ENCODE data around the gene SLC30A3. TPM values are rescaled to one million over a fixed set of nuclear protein-coding genes. Genes with fewer than 3 reads are reported as not detected.
"Not testable (repeated sequence)": the region's sequence is repeated elsewhere in the genome, so short reads cannot be mapped to it uniquely, and the experiment has no call there.

SLC30A3 gene
- total RNA-seq, 4 donors from 2014 or later = 0.35 TPM; not detected in 3

DNA sequence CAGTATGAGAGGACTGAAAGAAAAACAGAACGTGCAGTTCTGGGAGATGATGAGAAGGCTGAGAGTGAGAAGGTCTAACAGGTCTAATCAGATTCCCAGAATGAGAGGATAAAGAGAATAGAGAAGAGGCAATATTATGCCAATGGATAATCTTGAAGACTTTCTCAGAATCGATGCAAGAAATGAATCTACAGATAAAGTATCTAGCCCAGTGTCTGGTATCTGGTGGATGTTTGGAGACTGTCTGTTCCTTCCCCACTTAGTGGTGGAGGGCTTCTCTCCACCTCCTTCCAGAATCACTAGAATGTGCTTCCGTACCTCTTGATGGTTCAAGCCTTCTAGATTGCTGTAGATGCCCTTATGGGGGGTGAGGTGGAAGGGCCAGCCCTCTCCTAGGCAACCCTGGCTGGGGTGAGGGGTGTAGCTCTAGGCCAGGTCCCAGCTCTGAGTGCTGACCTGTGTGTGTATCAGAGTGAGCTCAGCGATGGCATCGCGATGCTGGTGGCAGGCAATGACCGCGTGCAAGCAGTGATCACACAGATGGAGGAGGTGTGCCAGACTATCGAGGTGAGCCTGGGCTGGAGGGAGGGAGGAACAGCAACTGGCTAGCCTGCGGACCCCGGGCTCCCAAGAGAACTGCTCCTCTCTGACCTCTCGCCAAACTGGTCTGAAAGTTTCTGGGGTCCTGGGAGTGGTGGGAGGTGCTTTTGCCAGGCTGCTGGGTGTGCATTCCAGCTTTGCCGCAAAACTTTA is 41.8 kb upstream of the SLC30A3 start:
- Histone ChIP-seq H3K36me3 (peaks cover 0 to 4% (median 0%) of the 10 kb centered on the region in 3 donors), H3K4me1 (peaks cover 0 to 26% (median 9%) of the 10 kb centered on the region in 4 donors), H3K27me3 (peaks cover 0 to 25% of the 10 kb centered on the region in 2 donors), H3K27ac (no peak overlapping the region), H3K4me3 (no peak overlapping the region), H3K9me3 (no peaks in the 10 kb centered on the region)
- no peak for DNase-seq
- no peak for TF ChIP-seq CTCF (IDR thresholded peaks at IDR 0.05)
- no peak for TF ChIP-seq POLR2A (IDR thresholded peaks at IDR 0.05)

- Histone ChIP-seq H3K9me3 (no peaks in the 10 kb centered on the region), H3K4me3 (peak overlapping the region; percentile 11 to 41 (median 38)), H3K27me3 (peaks cover 0 to 20% of the 10 kb centered on the region in 2 donors), H3K27ac (peak overlapping the region in 1 of 4 donors; percentile 49), H3K36me3 (no peaks in the 10 kb centered on the region), H3K4me1 (peaks cover 0 to 24% (median 9%) of the 10 kb centered on the region in 4 donors)
- peak in 2 of 3 donors; percentile 33 to 68 for DNase-seq
- TF ChIP-seq POLR2A (IDR thresholded peaks at IDR 0.05) (no peak), CTCF (IDR thresholded peaks at IDR 0.05) (peak; percentile 80 to 91 (median 88))
These were observed 40.5 kb upstream of the SLC30A3 start for GRCh38 chr2:27303093-27304025.

DNA sequence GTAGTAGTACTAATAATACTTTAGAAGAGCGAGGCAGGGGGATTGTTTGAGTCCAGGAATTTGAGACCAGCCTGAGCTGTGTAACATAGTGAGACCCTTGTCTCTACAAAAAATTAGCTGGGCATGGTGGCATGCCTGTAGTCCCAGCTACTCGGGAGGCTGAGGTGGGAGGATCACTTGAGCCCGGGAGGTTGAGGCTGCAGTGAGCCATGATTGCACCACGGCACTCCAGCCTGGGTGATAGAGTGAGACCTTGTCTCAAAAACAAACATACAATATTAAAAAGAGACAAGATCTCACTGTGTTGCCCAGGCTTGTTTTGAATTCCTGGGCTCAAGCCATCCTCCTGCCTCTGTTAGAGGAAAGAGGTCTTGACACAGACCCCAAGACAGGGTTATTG is 37.8 kb upstream of the SLC30A3 start:
- H3K36me3 ChIP-seq, H3K4me3 ChIP-seq, H3K27ac ChIP-seq, H3K27me3 ChIP-seq, H3K9me3 ChIP-seq, DNase-seq, H3K4me1 ChIP-seq: not testable (repeated sequence)

DNA sequence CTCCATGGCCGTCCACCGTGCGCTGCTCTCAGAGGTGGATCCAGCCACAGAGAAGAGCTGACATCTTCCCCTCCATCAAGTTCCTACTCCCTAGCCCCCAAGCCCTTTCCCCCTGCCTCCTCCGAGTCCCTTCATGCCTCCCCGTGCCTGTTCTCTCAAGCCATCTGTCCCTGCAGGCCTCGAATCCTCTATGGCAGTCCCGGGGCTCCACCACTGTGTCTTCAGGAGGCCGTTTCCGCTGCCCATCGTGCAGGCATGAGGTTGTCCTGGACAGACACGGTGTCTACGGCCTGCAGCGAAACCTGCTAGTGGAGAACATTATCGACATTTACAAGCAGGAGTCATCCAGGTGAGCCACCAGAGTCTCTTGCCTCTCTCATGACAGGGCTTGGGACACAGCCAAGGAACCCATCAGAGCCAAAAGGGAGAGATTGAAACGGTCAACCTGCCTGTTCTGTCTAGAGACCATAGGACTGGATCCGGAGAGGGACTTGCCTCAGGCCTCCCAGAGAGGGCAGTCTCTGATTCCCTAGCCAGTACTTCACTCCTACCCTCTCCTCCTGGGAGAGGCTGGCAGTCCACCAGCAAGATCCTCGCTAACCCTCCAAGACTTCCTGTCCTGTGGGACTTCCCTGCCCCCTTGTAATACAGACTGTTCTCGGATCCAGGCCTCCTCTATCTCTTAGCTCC is 35.7 kb upstream of the SLC30A3 start:
- no peak overlapping the region for H3K4me3 ChIP-seq
- DNase-seq = no peak
- H3K27ac ChIP-seq = no peak overlapping the region
- no peaks in the 10 kb centered on the region for H3K9me3 ChIP-seq
- H3K27me3 ChIP-seq = no peaks in the 10 kb centered on the region
- H3K36me3 ChIP-seq = no peaks in the 10 kb centered on the region
- TF ChIP-seq POLR2A (IDR thresholded peaks at IDR 0.05) = no peak
- no peak for TF ChIP-seq CTCF (IDR thresholded peaks at IDR 0.05)
- no peaks in the 10 kb centered on the region for H3K4me1 ChIP-seq

GRCh38 chr2:27297195-27297594 is 34.3 kb upstream of the SLC30A3 start:
- H3K27me3 ChIP-seq = no peaks in the 10 kb centered on the region
- no peaks in the 10 kb centered on the region for H3K36me3 ChIP-seq
- no peak for DNase-seq
- TF ChIP-seq CTCF (IDR thresholded peaks at IDR 0.05) (no peak), POLR2A (IDR thresholded peaks at IDR 0.05) (no peak)
- no peaks in the 10 kb centered on the region for H3K9me3 ChIP-seq
- no peak overlapping the region for H3K27ac ChIP-seq
- H3K4me1 ChIP-seq = no peaks in the 10 kb centered on the region
- no peak overlapping the region for H3K4me3 ChIP-seq

All from Peyer's patch (tissue), 4 donors.